Erythroblast (primary cell): ENCODE data around the gene OR10H5.

Source experiments
- GATA1 ChIP-seq: IDR thresholded peaks from 2 replicates; pipeline ENCODE4 v1.6.1; 2011; ENCODE audit warnings: low read depth, mild to moderate bottlenecking, control low read depth, low read length, moderate library complexity
- POLR2A ChIP-seq: IDR thresholded peaks from 2 replicates; pipeline ENCODE4 v1.6.1; 2011; ENCODE audit warnings: mild to moderate bottlenecking, low read length

DNA sequence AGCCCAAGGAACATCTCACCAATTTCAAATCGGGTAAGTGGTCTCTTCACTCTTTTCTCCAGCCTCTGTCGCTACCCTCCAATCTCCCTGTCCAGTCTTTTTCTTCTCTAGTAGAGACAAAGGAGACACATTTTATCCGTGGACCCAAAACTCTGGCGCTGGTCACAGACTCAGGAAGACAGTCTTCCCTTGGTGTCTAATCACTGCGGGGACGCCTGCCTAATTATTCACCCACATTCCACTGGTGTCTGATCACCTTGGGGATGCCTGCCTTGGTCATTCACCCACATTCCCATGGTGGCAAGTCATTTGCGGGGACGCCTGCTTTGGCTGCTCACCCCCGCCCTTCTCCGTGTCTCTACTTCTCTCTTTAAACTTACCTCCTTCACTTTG lies 41.8 kb downstream of the OR10H5 start:
- TF ChIP-seq GATA1 = no peak
- TF ChIP-seq POLR2A = peak; percentile 76
